HUES64 (cell line): Measurements from ENCODE around the gene PRSS33. TPM values are rescaled to one million over a fixed set of nuclear protein-coding genes. Genes with fewer than 3 reads are reported as not detected.

Source experiments
- H3K27ac ChIP-seq: 2 replicates; pipeline ENCODE4 v1.7.0; 2013; ENCODE audit warnings: low read depth, low read length, inconsistent platforms
- H3K27me3 ChIP-seq: 2 replicates; pipeline ENCODE4 v1.6.1; 2013; ENCODE audit warnings: mild to moderate bottlenecking, low read length; ENCODE audit not compliant: insufficient read depth
- H3K36me3 ChIP-seq: 2 replicates; pipeline ENCODE4 v1.6.1; 2013; ENCODE audit warnings: mild to moderate bottlenecking, low read length; ENCODE audit not compliant: insufficient read depth
- H3K4me1 ChIP-seq: 2 replicates; pipeline ENCODE4 v1.6.1; 2013; ENCODE audit warnings: mild to moderate bottlenecking, low read length, moderate library complexity; ENCODE audit not compliant: insufficient read depth
- H3K4me3 ChIP-seq: 2 replicates; pipeline ENCODE4 v1.5.1; 2013; ENCODE audit warnings: mild to moderate bottlenecking, low read length, moderate library complexity
- H3K9ac ChIP-seq: 2 replicates; pipeline ENCODE4 v1.6.1; 2013; ENCODE audit warnings: mild to moderate bottlenecking, low read depth, low read length
- H3K9me3 ChIP-seq: 2 replicates; pipeline ENCODE4 v1.6.1; 2013; ENCODE audit warnings: low read depth, low read length; ENCODE audit not compliant: insufficient read depth
- WGBS: fragments of 150-250, 120-280 bp; methylation state at CpG from one replicate; pipeline ENCODE4 v1.1.7; 2013; ENCODE audit warnings: missing lambda C conversion rate; 5-methylcytosine and 5-hydroxymethylcytosine counted together
- polyA plus RNA-seq, 2 experiments: library from polyadenylated mRNA; stranded (reverse); fragments of 50-300 nt; gene quantifications; one replicate each; pipeline ENCODE4 v1.2.3, GENCODE V29; 2013

Gene PRSS33
- not detected for polyA plus RNA-seq (2013, experiment 1 of 2)
- polyA plus RNA-seq (2013, experiment 2 of 2), result 0.51 TPM

DNA sequence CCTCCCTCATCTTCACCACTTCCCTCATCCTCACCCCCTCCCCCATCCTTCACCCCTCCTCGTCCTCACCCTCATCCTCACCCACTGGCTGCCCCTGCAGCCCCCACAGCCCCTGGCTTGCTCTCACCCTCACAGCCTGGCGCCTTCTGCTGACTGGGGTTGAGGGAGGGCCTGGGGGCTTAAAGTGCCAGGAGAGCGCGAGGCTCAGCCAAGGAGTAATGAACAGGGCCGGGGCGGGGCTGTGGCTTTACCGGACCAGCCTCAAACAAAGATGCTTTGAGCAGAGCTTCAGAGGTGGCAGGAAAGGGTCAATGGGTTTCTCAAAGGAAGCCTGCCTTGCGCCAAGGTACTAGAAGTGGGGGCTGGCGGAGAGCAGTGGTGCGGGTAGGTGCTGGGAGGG is at the start of gene PRSS33:
Gene PRSS33 (minus strand): TSS at position 155 of the 400 bp plus-strand sequence. CDS start 1,013 bp downstream, outside the sequence.
- no peaks in the 10 kb centered on the region for H3K9me3 ChIP-seq
- H3K27me3 ChIP-seq, result peaks cover 26% of the 10 kb centered on the region
- peaks cover 3% of the 10 kb centered on the region; the same call in 1 of the 2 replicates for H3K4me1 ChIP-seq
- no peak within 1 kb of the TSS for H3K9ac ChIP-seq
- H3K36me3 ChIP-seq, result no peaks in the 10 kb centered on the region
- H3K4me3 ChIP-seq, result no peak within 1 kb of the TSS
- H3K27ac ChIP-seq, result no peak within 1 kb of the TSS
- 61% methylated on average over 10 of the region's 10 CpGs for WGBS

DNA sequence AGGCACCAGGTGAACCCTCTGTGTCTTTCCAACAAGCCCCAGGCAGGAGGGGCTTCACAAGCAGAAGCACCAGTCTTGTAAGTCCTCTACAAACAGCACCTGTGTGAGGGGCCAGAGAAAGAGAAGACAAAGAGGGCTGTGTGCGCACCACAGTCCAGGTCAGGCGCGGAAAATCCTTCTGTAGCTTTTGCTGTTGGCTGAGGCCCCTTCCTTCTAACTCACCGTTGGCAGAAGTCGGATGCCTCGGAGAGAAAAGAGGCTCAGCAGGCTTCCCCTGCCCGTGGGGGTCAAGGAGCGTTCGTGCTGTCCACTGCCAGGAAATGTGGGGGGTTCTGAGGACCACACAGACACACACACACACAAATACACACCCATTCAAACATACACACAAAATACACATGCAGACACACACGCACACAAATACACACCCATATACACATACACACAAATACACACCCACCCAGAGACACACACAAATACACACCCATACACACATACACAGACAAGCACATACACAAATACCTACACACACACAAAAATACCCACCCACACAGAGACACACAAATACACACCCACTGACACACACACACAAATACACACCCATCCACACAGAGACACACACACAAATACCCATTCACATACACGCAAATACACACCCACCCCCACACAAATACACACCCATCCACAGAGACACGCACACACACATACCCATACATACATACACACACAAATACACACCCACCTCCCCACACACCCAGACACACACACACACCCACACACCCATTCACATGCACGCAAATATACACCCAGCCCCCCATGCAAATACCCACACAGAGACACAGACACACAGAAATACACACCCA is 49.5 kb upstream of the PRSS33 start:
- WGBS, result 82% methylated on average over 13 of the region's 13 CpGs
- Histone ChIP-seq H3K4me1 (peaks cover 9% of the 10 kb centered on the region; the same call in 1 of the 2 replicates), H3K9ac (no peak overlapping the region), H3K4me3 (no peak overlapping the region), H3K27me3 (no peaks in the 10 kb centered on the region), H3K27ac (no peak overlapping the region; the same call in 1 of the 2 replicates), H3K9me3 (no peaks in the 10 kb centered on the region), H3K36me3 (no peaks in the 10 kb centered on the region)

GRCh38 chr16:2835638-2836493 is 48.5 kb upstream of the PRSS33 start:
- Histone ChIP-seq H3K27me3 (no peaks in the 10 kb centered on the region), H3K9ac (0 out of 2 replicates have a peak overlapping the region, but pooled peaks have one; percentile 15), H3K4me1 (peaks cover 9% of the 10 kb centered on the region; the same call in 1 of the 2 replicates), H3K9me3 (no peaks in the 10 kb centered on the region), H3K4me3 (no peak overlapping the region), H3K27ac (peak overlapping the region; percentile 65), H3K36me3 (no peaks in the 10 kb centered on the region)
- 56% methylated on average over 22 of the region's 22 CpGs for WGBS

GRCh38 chr16:2834968-2835367 is 47.6 kb upstream of the PRSS33 start:
- Histone ChIP-seq H3K27me3 (no peaks in the 10 kb centered on the region), H3K27ac (no peak overlapping the region; the same call in 1 of the 2 replicates), H3K9ac (no peak overlapping the region), H3K4me1 (peaks cover 9% of the 10 kb centered on the region; the same call in 1 of the 2 replicates), H3K9me3 (no peaks in the 10 kb centered on the region), H3K36me3 (no peaks in the 10 kb centered on the region), H3K4me3 (no peak overlapping the region)
- whole genome bisulfite sequencing, result 90% methylated on average over 3 of the region's 3 CpGs

- Histone ChIP-seq H3K9ac (no peak overlapping the region), H3K36me3 (no peaks in the 10 kb centered on the region), H3K4me1 (peaks cover 9% of the 10 kb centered on the region; the same call in 1 of the 2 replicates), H3K27me3 (no peaks in the 10 kb centered on the region), H3K9me3 (no peaks in the 10 kb centered on the region), H3K27ac (no peak overlapping the region), H3K4me3 (no peak overlapping the region)
- 86% methylated on average over 6 of the region's 7 CpGs for WGBS
Measured at GRCh38 chr16:2833776-2834175, 46.4 kb upstream of the PRSS33 start.

GRCh38 chr16:2831203-2831602 is 43.8 kb upstream of the PRSS33 start:
- Histone ChIP-seq H3K27ac (no peak overlapping the region), H3K9me3 (no peaks in the 10 kb centered on the region), H3K27me3 (no peaks in the 10 kb centered on the region), H3K9ac (no peak overlapping the region), H3K36me3 (no peaks in the 10 kb centered on the region), H3K4me3 (no peak overlapping the region), H3K4me1 (peaks cover 8% of the 10 kb centered on the region; the same call in 1 of the 2 replicates)
- 87% methylated on average over 15 of the region's 15 CpGs for WGBS

GRCh38 chr16:2830355-2830695 is 43.0 kb upstream of the PRSS33 start:
- Histone ChIP-seq H3K27me3 (no peaks in the 10 kb centered on the region), H3K36me3 (no peaks in the 10 kb centered on the region), H3K27ac (no peak overlapping the region), H3K4me1 (no peaks in the 10 kb centered on the region), H3K9ac (no peak overlapping the region), H3K4me3 (no peak overlapping the region), H3K9me3 (no peaks in the 10 kb centered on the region)
- 90% methylated on average over 5 of the region's 5 CpGs for WGBS

GRCh38 chr16:2829501-2830354 is 42.4 kb upstream of the PRSS33 start, which contains the start of gene ZG16B:
ZG16B (plus strand) TSS chr16:2830303; CDS start chr16:2830442, 139 bp downstream.
- Histone ChIP-seq H3K9me3 (no peaks in the 10 kb centered on the region), H3K9ac (no peak within 1 kb of the TSS), H3K36me3 (no peaks in the 10 kb centered on the region), H3K27me3 (no peaks in the 10 kb centered on the region), H3K27ac (no peak within 1 kb of the TSS), H3K4me1 (no peaks in the 10 kb centered on the region), H3K4me3 (no peak within 1 kb of the TSS)
- WGBS, result 88% methylated on average over 32 of the region's 32 CpGs

- no peaks in the 10 kb centered on the region for H3K27me3 ChIP-seq
- H3K9ac ChIP-seq, result no peak overlapping the region
- 92% methylated on average over 17 of the region's 17 CpGs for WGBS
Measured at GRCh38 chr16:2828876-2829430, 41.6 kb upstream of the PRSS33 start.

GRCh38 chr16:2828521-2828840 is 41.1 kb upstream of the PRSS33 start:
- no peaks in the 10 kb centered on the region for H3K27me3 ChIP-seq
- no peaks in the 10 kb centered on the region for H3K9me3 ChIP-seq
- no peaks in the 10 kb centered on the region for H3K36me3 ChIP-seq
- H3K4me1 ChIP-seq, result no peaks in the 10 kb centered on the region
- H3K27ac ChIP-seq, result no peak overlapping the region
- no peak overlapping the region for H3K4me3 ChIP-seq
- no peak overlapping the region for H3K9ac ChIP-seq
- 96% methylated on average over 8 of the region's 8 CpGs for WGBS

More at GRCh38 chr16:2828876-2829430, 41.6 kb upstream of the PRSS33 start:
- Histone ChIP-seq H3K9me3 (no peaks in the 10 kb centered on the region), H3K4me1 (no peaks in the 10 kb centered on the region), H3K4me3 (no peak overlapping the region), H3K36me3 (no peaks in the 10 kb centered on the region), H3K27ac (no peak overlapping the region)
